Natural killer cell (primary cell): Measurements from ENCODE around the gene SLIRP. TPM values are rescaled to one million over a fixed set of nuclear protein-coding genes. Genes with fewer than 3 reads are reported as not detected.

ENCODE experiments used
- ATAC-seq, 3 donors: fragments of 150-1000 bp in 2 of 3; fragments of 200-7000 bp in 1 of 3; cut with Tn5 transposase; 1 replicate in 1 of 3; 2 replicates in 2 of 3; pipeline ENCODE4 v1.10.0; 2021; ENCODE audit warnings: mild to moderate bottlenecking in 2 of 3, moderate library complexity in 2 of 3
- DNase-seq, 2 donors: peaks; one replicate each; pipeline versions ENCODE4 v3.0.0 to v3.0.0-alpha.2; 2013 to 2021; ENCODE audit warnings: mixed read lengths in 1 of 2
- H3K27ac ChIP-seq: one replicate; pipeline ENCODE4 v1.5.1; 2013; ENCODE audit warnings: mild to moderate bottlenecking, low read length
- H3K27me3 ChIP-seq: one replicate; pipeline ENCODE4 v1.6.1; 2013; ENCODE audit warnings: low read length; ENCODE audit not compliant: control insufficient read depth, insufficient read depth
- H3K36me3 ChIP-seq: one replicate; pipeline ENCODE4 v1.6.1; 2013; ENCODE audit warnings: low read length; ENCODE audit not compliant: control insufficient read depth, insufficient read depth
- H3K4me1 ChIP-seq: one replicate; pipeline ENCODE4 v1.6.1; 2013; ENCODE audit warnings: low read length; ENCODE audit not compliant: control insufficient read depth, insufficient read depth
- H3K4me3 ChIP-seq: one replicate; pipeline ENCODE4 v1.5.1; 2013; ENCODE audit warnings: low read length
- H3K9me3 ChIP-seq: one replicate; pipeline ENCODE4 v1.6.1; 2013; ENCODE audit warnings: low read length; ENCODE audit not compliant: control insufficient read depth, insufficient read depth
- H3K27ac Mint-ChIP-seq, 2 donors: one replicate each; pipeline ENCODE4 v1.8.0; 2022; ENCODE audit warnings: mild to moderate bottlenecking in 2 of 2, mixed read lengths in 2 of 2, moderate library complexity in 1 of 2
- H3K27me3 Mint-ChIP-seq, 2 donors: one replicate each; pipeline ENCODE4 v1.8.0; 2022; ENCODE audit warnings: low read depth in 2 of 2, mixed read lengths in 2 of 2
- H3K36me3 Mint-ChIP-seq: one replicate; pipeline ENCODE4 v1.8.0; 2022; ENCODE audit warnings: mixed read lengths
- H3K4me1 Mint-ChIP-seq, 2 donors: one replicate each; pipeline ENCODE4 v1.8.0; 2022; ENCODE audit warnings: mixed read lengths in 2 of 2
- H3K4me3 Mint-ChIP-seq: one replicate; pipeline ENCODE4 v1.8.0; 2022; ENCODE audit warnings: mild to moderate bottlenecking, moderate library complexity, mixed read lengths
- H3K9me3 Mint-ChIP-seq, 2 donors: one replicate each; pipeline ENCODE4 v1.8.0; 2022; ENCODE audit warnings: mixed read lengths in 2 of 2
- WGBS: methylation state at CpG from one replicate; pipeline ENCODE4 v1.1.7; 2013; ENCODE audit warnings: missing lambda C conversion rate; ENCODE audit not compliant: insufficient coverage; 5-methylcytosine and 5-hydroxymethylcytosine counted together
- intact Hi-C: fragments of 100-400 bp; cut with micrococcal nuclease; formaldehyde crosslinking; loops from one replicate; pipeline ENCODE4 v1.14.2; 2022
- total RNA-seq, 4 donors: library from RNA; stranded (reverse); fragments of 120-200 nt in 1 of 4; gene quantifications; one replicate each; pipeline versions ENCODE4 v1.2.3 to v1.2.4, GENCODE V29; 2013 to 2022
- TF ChIP-seq, protein P1 (sequence below): fragments of 200-600 bp; IDR thresholded peaks from one replicate; pipeline ENCODE4 v1.8.0; 2022; ENCODE audit warnings: antibody characterized with exemption

The SLIRP gene
- total RNA-seq, 3 donors from 2014 or later (not counting 1 experiment from before 2014, with no cell fraction given): 29.5 to 33.1 (median 31.6) TPM

GRCh38 chr14:77714926-77715325, 7.0 kb downstream of the SLIRP start:
- intact Hi-C loops: no loop called here
- 87% methylated on average over 6 of the region's 6 CpGs for WGBS
- Mint-ChIP-seq H3K9me3 (no peaks in the 10 kb centered on the region), H3K27me3 (no peaks in the 10 kb centered on the region), H3K36me3 (peaks cover 12% of the 10 kb centered on the region), H3K4me1 (peaks cover 2 to 6% of the 10 kb centered on the region in 2 donors), H3K4me3 (no peak overlapping the region), H3K27ac (peak overlapping the region in 1 of 2 donors; percentile 35)
- Histone ChIP-seq H3K9me3 (no peaks in the 10 kb centered on the region), H3K4me1 (no peaks in the 10 kb centered on the region), H3K27ac (no peak overlapping the region), H3K36me3 (peaks cover 56% of the 10 kb centered on the region), H3K27me3 (no peaks in the 10 kb centered on the region), H3K4me3 (no peak overlapping the region)
- DNase-seq (no peak), ATAC-seq (no peak)
- TF ChIP-seq, protein P1, sequence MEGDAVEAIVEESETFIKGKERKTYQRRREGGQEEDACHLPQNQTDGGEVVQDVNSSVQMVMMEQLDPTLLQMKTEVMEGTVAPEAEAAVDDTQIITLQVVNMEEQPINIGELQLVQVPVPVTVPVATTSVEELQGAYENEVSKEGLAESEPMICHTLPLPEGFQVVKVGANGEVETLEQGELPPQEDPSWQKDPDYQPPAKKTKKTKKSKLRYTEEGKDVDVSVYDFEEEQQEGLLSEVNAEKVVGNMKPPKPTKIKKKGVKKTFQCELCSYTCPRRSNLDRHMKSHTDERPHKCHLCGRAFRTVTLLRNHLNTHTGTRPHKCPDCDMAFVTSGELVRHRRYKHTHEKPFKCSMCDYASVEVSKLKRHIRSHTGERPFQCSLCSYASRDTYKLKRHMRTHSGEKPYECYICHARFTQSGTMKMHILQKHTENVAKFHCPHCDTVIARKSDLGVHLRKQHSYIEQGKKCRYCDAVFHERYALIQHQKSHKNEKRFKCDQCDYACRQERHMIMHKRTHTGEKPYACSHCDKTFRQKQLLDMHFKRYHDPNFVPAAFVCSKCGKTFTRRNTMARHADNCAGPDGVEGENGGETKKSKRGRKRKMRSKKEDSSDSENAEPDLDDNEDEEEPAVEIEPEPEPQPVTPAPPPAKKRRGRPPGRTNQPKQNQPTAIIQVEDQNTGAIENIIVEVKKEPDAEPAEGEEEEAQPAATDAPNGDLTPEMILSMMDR: no peak

DNA sequence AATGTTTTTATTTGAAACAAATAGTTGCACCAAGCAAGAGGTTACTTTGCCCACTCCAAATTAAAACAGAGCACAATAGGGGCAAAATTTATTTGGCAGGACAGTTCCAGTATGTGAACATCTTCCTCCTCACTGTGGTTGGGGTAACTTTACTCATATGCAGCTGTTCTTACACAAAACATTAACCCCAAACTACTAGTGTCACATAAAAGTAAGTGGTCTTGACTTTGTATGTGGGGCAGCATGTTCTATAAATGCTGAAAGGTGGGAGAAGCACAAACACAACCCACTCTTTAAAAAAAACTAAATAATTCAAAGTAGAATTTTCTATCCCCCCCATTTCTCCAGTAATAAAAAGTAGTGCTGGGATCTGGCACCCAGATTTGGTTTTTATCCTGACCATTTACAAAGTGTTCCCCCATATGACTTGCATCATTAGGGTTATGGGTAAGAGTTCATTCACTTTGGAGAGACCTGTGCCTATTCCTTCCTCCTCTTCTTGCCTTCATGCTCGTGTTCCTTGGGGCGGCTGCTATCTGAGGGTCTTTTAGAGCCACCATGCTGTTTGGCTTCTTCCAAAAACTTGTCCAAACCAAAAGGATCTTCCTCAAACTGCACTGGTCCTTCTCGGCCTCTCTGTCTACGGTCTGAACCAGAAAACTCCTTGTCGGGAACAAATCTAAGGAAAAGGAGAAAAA, 9.9 kb downstream of the SLIRP start:
- ATAC-seq (no peak), DNase-seq (no peak)
- intact Hi-C loops: no loop called here
- 87% methylated on average over 5 of the region's 5 CpGs for WGBS
- Mint-ChIP-seq H3K27ac (peak overlapping the region; percentile 28 to 61), H3K4me3 (no peak overlapping the region), H3K4me1 (peaks cover 0 to 6% of the 10 kb centered on the region in 2 donors), H3K9me3 (no peaks in the 10 kb centered on the region), H3K36me3 (peaks cover 12% of the 10 kb centered on the region), H3K27me3 (no peaks in the 10 kb centered on the region)
- Histone ChIP-seq H3K9me3 (no peaks in the 10 kb centered on the region), H3K4me3 (no peak overlapping the region), H3K4me1 (no peaks in the 10 kb centered on the region), H3K27ac (no peak overlapping the region), H3K27me3 (no peaks in the 10 kb centered on the region), H3K36me3 (peaks cover 65% of the 10 kb centered on the region)
- TF ChIP-seq, protein P1: no peak

DNA sequence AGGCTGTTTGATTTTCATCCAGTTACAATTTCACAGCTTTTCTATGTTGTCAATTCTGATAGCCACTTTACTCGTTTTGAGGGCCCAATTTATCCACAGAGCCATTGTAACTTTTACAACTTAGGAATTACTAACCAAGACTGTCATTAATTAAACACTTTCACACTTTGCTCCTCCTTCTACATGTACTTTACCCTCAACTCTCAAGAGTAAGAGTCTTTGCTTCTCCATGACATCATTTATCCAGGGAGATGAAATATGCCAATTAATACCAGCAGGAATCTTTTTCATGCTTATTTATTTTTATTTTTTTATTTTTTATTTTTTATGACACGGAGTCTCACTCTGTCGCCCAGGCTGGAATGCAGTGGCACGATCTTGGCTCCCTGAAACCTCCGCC, 13.5 kb downstream of the SLIRP start:
- no peak overlapping the region for H3K27ac ChIP-seq
- H3K36me3 Mint-ChIP-seq: peaks cover 10% of the 10 kb centered on the region
- no peaks in the 10 kb centered on the region for H3K27me3 Mint-ChIP-seq
- ATAC-seq (no peak), DNase-seq (no peak)
- no peak overlapping the region for H3K4me3 ChIP-seq
- no peak overlapping the region for H3K4me3 Mint-ChIP-seq
- intact Hi-C loops: no loop called here
- H3K4me1 ChIP-seq: no peaks in the 10 kb centered on the region
- H3K9me3 ChIP-seq: no peaks in the 10 kb centered on the region
- whole genome bisulfite sequencing: 100% methylated on average over 5 of the region's 5 CpGs
- H3K4me1 Mint-ChIP-seq: peaks cover 0 to 4% of the 10 kb centered on the region in 2 donors
- H3K36me3 ChIP-seq: peaks cover 76% of the 10 kb centered on the region
- no peaks in the 10 kb centered on the region for H3K9me3 Mint-ChIP-seq
- no peaks in the 10 kb centered on the region for H3K27me3 ChIP-seq
- TF ChIP-seq, protein P1: no peak
- H3K27ac Mint-ChIP-seq: no peak overlapping the region

- Histone ChIP-seq H3K9me3 (no peaks in the 10 kb centered on the region), H3K36me3 (peaks cover 80% of the 10 kb centered on the region), H3K4me1 (no peaks in the 10 kb centered on the region), H3K27ac (no peak overlapping the region), H3K27me3 (no peaks in the 10 kb centered on the region), H3K4me3 (no peak overlapping the region)
- WGBS: 100% methylated on average over 1 of the region's 3 CpGs
- Mint-ChIP-seq H3K4me3 (no peak overlapping the region), H3K4me1 (peaks cover 0 to 4% of the 10 kb centered on the region in 2 donors), H3K27me3 (no peaks in the 10 kb centered on the region), H3K27ac (peak overlapping the region; percentile 42 to 43), H3K36me3 (peaks cover 13% of the 10 kb centered on the region), H3K9me3 (no peaks in the 10 kb centered on the region)
- intact Hi-C loops: no loop called here
- TF ChIP-seq, protein P1: no peak
- no peak for ATAC-seq
- DNase-seq: no peak
Measured at GRCh38 chr14:77722301-77722700, 14.4 kb downstream of the SLIRP start.
